Neural crest cell (in vitro differentiated cells): ENCODE measurements around the gene IL17RE. TPM values are rescaled to one million over a fixed set of nuclear protein-coding genes. Genes with fewer than 3 reads are reported as not detected.

ENCODE experiments used
- DNase-seq: peaks from one replicate; pipeline ENCODE4 v3.0.0; 2021; ENCODE audit warnings: low read depth, mixed read lengths, low spot score
- H3K27ac Mint-ChIP-seq: one replicate; pipeline ENCODE4 v1.8.0; 2021; ENCODE audit warnings: mild to moderate bottlenecking, mixed read lengths; ENCODE audit not compliant: unreplicated experiment
- H3K27me3 Mint-ChIP-seq: 2 replicates; pipeline ENCODE4 v1.8.0; 2021; ENCODE audit warnings: low read depth, mild to moderate bottlenecking, mixed read lengths
- H3K36me3 Mint-ChIP-seq: 2 replicates; pipeline ENCODE4 v1.8.0; 2021; ENCODE audit warnings: low read depth, mild to moderate bottlenecking, mixed read lengths
- H3K4me1 Mint-ChIP-seq: 2 replicates; pipeline ENCODE4 v1.8.0; 2021; ENCODE audit warnings: mixed read lengths
- H3K4me3 Mint-ChIP-seq: one replicate; pipeline ENCODE4 v1.8.0; 2021; ENCODE audit warnings: mild to moderate bottlenecking, mixed read lengths
- H3K9me3 Mint-ChIP-seq: 2 replicates; pipeline ENCODE4 v1.8.0; 2021; ENCODE audit warnings: mixed read lengths
- total RNA-seq: library from RNA; stranded (reverse); gene quantifications from 2 replicates; pipeline ENCODE4 v1.2.1, GENCODE V29; 2021
- TF ChIP-seq, protein P1 (sequence below): fragments of 200-600 bp; sonication (generic); conservative IDR thresholded peaks from 2 replicates; pipeline ENCODE4 v1.5.0; 2021; ENCODE audit warnings: antibody characterized with exemption, mild to moderate bottlenecking

Gene IL17RE
- total RNA-seq, 1 donor from 2014 or later, result 1.7 TPM

DNA sequence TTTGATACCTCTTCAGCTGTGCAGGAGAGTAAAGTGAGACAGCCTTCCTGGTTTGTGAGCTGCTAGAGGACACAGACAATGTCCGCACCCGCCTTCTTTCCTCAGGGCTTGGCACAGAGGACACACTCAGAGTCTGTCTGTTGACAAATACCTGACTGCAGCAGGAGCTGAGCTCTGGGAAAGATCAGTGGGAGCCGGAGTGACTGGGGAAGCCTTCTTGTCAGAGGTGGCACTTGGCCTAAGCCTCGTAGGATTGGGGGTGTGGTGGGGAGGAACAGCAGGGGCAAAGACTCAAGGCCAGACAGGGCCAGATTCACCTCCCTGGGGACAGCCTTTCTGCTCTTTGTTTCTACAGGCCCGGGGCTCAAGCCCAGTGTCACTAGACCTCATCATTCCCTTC is 11.0 kb downstream of the IL17RE start:
- Mint-ChIP-seq H3K36me3 (no peaks in the 10 kb centered on the region), H3K27me3 (no peaks in the 10 kb centered on the region), H3K4me3 (peak overlapping the region; percentile 49), H3K4me1 (peaks cover 13% of the 10 kb centered on the region), H3K27ac (no peak overlapping the region), H3K9me3 (no peaks in the 10 kb centered on the region)
- TF ChIP-seq, protein P1, sequence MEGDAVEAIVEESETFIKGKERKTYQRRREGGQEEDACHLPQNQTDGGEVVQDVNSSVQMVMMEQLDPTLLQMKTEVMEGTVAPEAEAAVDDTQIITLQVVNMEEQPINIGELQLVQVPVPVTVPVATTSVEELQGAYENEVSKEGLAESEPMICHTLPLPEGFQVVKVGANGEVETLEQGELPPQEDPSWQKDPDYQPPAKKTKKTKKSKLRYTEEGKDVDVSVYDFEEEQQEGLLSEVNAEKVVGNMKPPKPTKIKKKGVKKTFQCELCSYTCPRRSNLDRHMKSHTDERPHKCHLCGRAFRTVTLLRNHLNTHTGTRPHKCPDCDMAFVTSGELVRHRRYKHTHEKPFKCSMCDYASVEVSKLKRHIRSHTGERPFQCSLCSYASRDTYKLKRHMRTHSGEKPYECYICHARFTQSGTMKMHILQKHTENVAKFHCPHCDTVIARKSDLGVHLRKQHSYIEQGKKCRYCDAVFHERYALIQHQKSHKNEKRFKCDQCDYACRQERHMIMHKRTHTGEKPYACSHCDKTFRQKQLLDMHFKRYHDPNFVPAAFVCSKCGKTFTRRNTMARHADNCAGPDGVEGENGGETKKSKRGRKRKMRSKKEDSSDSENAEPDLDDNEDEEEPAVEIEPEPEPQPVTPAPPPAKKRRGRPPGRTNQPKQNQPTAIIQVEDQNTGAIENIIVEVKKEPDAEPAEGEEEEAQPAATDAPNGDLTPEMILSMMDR, result no peak
- no peak for DNase-seq

DNA sequence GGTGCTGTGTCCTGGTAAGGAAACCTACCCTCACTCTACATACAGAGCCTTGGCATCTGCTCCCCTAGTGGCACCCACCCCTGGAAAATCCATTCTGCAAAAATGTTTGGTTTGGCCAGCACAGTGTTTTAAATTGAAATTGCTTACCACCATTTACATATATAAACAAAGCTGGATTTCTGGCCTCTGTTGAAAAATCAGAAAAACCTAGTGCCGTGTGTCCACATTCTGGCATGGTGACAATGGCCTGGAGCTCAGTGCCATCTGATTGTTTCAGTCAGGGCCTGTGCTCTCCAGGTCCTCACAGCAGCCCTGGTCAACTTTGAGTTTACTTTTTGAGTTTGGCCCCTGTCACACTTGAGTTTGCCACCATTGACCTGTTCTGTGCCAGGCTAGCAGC is 11.4 kb downstream of the IL17RE start:
- H3K4me1 Mint-ChIP-seq, result peaks cover 13% of the 10 kb centered on the region
- no peaks in the 10 kb centered on the region for H3K36me3 Mint-ChIP-seq
- no peaks in the 10 kb centered on the region for H3K9me3 Mint-ChIP-seq
- no peaks in the 10 kb centered on the region for H3K27me3 Mint-ChIP-seq
- TF ChIP-seq, protein P1, result no peak
- H3K27ac Mint-ChIP-seq, result no peak overlapping the region
- H3K4me3 Mint-ChIP-seq, result peak overlapping the region; percentile 49
- no peak for DNase-seq

DNA sequence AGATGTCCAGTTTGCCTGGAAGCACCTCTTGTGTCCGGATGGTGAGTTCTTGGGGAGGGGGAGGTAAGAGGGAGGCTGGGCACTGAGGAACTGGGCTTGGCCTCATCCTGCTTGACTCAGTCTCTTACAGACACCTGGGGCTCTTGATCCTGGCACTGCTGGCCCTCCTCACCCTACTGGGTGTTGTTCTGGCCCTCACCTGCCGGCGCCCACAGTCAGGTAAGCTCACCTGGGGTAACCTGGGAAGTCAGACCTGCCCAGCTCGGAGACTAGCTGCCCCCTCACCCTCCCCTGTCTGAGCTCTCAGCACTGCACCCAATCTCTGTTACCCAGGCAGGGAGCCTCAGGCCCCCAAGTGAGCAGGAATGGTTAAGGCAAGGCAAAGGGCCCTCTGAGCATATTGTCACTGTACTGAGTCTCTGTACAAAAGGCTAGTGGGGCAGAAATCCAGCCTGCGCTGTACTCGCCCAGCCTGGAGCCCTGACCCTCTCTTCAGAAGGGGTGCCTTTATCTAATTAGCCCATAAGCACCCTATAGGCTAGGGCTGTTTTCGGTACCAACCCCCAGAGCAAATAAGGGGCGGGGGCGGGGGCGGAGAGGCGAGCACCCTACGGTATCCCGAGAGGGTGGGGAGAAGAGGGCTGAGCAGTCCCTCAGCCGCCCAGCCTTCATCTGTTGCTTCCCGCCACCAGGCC is 12.1 kb downstream of the IL17RE start:
- H3K27me3 Mint-ChIP-seq, result no peaks in the 10 kb centered on the region
- TF ChIP-seq, protein P1, result no peak
- H3K36me3 Mint-ChIP-seq, result no peaks in the 10 kb centered on the region
- no peak overlapping the region for H3K27ac Mint-ChIP-seq
- no peaks in the 10 kb centered on the region for H3K9me3 Mint-ChIP-seq
- H3K4me3 Mint-ChIP-seq, result peak overlapping the region; percentile 51
- DNase-seq, result no peak
- H3K4me1 Mint-ChIP-seq, result peaks cover 13% of the 10 kb centered on the region

DNA sequence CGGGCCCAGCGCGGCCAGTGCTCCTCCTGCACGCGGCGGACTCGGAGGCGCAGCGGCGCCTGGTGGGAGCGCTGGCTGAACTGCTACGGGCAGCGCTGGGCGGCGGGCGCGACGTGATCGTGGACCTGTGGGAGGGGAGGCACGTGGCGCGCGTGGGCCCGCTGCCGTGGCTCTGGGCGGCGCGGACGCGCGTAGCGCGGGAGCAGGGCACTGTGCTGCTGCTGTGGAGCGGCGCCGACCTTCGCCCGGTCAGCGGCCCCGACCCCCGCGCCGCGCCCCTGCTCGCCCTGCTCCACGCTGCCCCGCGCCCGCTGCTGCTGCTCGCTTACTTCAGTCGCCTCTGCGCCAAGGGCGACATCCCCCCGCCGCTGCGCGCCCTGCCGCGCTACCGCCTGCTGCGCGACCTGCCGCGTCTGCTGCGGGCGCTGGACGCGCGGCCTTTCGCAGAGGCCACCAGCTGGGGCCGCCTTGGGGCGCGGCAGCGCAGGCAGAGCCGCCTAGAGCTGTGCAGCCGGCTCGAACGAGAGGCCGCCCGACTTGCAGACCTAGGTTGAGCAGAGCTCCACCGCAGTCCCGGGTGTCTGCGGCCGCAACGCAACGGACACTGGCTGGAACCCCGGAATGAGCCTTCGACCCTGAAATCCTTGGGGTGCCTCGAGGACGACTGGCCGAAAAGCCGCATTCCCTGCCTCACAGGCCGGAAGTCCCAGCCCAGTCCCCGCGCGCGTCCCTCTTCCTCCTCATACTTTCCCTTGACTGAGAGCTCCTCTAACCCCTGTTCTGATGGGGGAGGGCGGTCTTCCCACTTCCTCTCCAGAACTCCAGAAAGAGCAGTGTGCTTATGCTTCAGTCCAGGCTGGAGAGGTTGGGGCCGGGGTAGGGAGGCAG is 12.8 kb downstream of the IL17RE start:
- peak overlapping the region; percentile 84 for H3K4me3 Mint-ChIP-seq
- no peaks in the 10 kb centered on the region for H3K36me3 Mint-ChIP-seq
- TF ChIP-seq, protein P1, result peak; percentile 51
- H3K27ac Mint-ChIP-seq, result no peak overlapping the region
- DNase-seq, result peak; percentile 58
- peaks cover 13% of the 10 kb centered on the region for H3K4me1 Mint-ChIP-seq
- H3K27me3 Mint-ChIP-seq, result no peaks in the 10 kb centered on the region
- H3K9me3 Mint-ChIP-seq, result no peaks in the 10 kb centered on the region

DNA sequence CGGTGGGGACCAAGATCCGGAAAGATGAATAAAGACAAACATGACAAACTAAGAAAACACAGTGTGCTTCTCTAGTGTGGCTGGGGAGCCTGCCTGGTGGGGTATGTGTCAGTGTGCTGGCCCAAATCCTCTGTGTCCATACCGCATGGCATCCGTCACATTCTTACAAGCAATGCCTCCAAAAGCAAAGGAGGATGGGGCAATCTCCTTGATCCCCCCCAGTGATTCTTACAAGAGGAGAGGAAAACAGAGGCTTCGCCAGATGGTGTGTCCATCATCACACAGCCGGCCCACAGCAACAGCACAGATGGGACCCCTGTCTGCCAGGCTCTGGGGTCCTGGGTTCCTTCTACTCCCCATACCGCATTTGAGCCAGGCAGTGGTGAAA is 13.7 kb downstream of the IL17RE start:
- H3K27me3 Mint-ChIP-seq, result no peaks in the 10 kb centered on the region
- peaks cover 13% of the 10 kb centered on the region for H3K4me1 Mint-ChIP-seq
- no peaks in the 10 kb centered on the region for H3K36me3 Mint-ChIP-seq
- TF ChIP-seq, protein P1, result no peak
- no peaks in the 10 kb centered on the region for H3K9me3 Mint-ChIP-seq
- peak overlapping the region; percentile 75 for H3K27ac Mint-ChIP-seq
- DNase-seq, result no peak
- H3K4me3 Mint-ChIP-seq, result peak overlapping the region; percentile 84
